DND-41 (cell line): ENCODE measurements around the gene NEURL1B.

Experiments used
- ATAC-seq: fragments of 200-7000 bp; cut with Tn5 transposase; 3 replicates; pipeline ENCODE4 v1.9.1; 2021; ENCODE audit warnings: low read depth; ENCODE audit not compliant: insufficient read depth
- DNase-seq: peaks from one replicate; pipeline ENCODE4 v3.0.0-alpha.2; 2020
- H2AFZ ChIP-seq: 2 replicates; pipeline ENCODE4 v1.6.0; 2012; ENCODE audit warnings: low read depth, low read length
- H3K27ac ChIP-seq: 2 replicates; pipeline ENCODE4 v1.5.1; 2012; ENCODE audit warnings: low read length, inconsistent platforms
- H3K27me3 ChIP-seq: fragments of 200-600 bp; sonication (generic); 2 replicates; pipeline ENCODE4 v1.6.0; 2012; ENCODE audit warnings: low read length, mild to moderate bottlenecking, inconsistent platforms; ENCODE audit not compliant: insufficient read depth, poor library complexity
- H3K36me3 ChIP-seq: 2 replicates; pipeline ENCODE4 v1.5.1; 2012; ENCODE audit warnings: low read length, inconsistent platforms; ENCODE audit not compliant: insufficient read depth
- H3K4me1 ChIP-seq: 2 replicates; pipeline ENCODE4 v1.5.1; 2012; ENCODE audit warnings: mild to moderate bottlenecking, low read length; ENCODE audit not compliant: insufficient read depth
- H3K4me2 ChIP-seq: 2 replicates; pipeline ENCODE4 v1.6.0; 2012; ENCODE audit warnings: mild to moderate bottlenecking, moderate library complexity, low read length, inconsistent platforms; ENCODE audit not compliant: insufficient read depth
- H3K4me3 ChIP-seq, 2 experiments: fragments of 200-600 bp in 1 of 2; shearing (Covaris generic) in 1 of 2; 2 replicates each; pipeline ENCODE4 v1.5.1; 2012 to 2016; ENCODE audit warnings: inconsistent platforms in 2 of 2, low read length in 2 of 2, mild to moderate bottlenecking in 2 of 2, low read depth in 1 of 2, moderate library complexity in 1 of 2
- H3K79me2 ChIP-seq: 2 replicates; pipeline ENCODE4 v1.6.0; 2012; ENCODE audit warnings: low read length, inconsistent platforms; ENCODE audit not compliant: insufficient read depth
- H3K9ac ChIP-seq: 2 replicates; pipeline ENCODE4 v1.6.0; 2012; ENCODE audit warnings: low read depth, mild to moderate bottlenecking, inconsistent platforms, low read length, moderate library complexity
- H3K9me3 ChIP-seq: 2 replicates; pipeline ENCODE4 v1.5.1; 2012; ENCODE audit warnings: low read length, moderate library complexity, mild to moderate bottlenecking, inconsistent platforms; ENCODE audit not compliant: insufficient read depth, severe bottlenecking
- H4K20me1 ChIP-seq: 2 replicates; pipeline ENCODE4 v1.6.0; 2012; ENCODE audit warnings: low read length; ENCODE audit not compliant: insufficient read depth
- EZH2 ChIP-seq: IDR thresholded peaks from 3 replicates; pipeline ENCODE4 v1.6.1; 2012; ENCODE audit warnings: borderline replicate concordance, low read depth, mild to moderate bottlenecking, moderate library complexity, low read length, inconsistent platforms; ENCODE audit not compliant: severe bottlenecking
- TF ChIP-seq, protein P1 (sequence below): IDR thresholded peaks from 2 replicates; pipeline ENCODE4 v1.5.1; 2012; ENCODE audit warnings: borderline replicate concordance, low read length, moderate library complexity, mild to moderate bottlenecking; ENCODE audit not compliant: poor library complexity, severe bottlenecking; ENCODE audit errors: extremely low read depth

NEURL1B gene

DNA sequence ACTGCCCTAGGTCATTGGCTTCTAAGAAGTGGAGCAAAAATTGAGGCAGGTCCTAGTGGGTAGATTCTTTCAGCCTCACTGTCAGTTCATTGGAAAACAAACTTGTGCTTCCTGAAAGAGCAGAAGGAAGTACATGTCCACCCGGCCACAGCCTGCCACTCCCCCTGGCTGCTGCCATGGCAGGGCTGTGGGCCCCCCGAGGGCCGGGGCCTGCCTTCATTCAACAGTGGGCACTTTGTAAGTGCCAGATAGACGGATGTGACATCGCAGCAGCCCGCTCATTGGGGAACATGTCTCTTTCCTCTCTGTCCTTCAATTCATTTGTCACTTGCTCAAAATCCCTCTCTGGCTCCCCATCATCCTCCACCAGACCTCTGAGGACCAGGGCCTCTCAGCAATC, 20.6 kb upstream of the NEURL1B start:
- H3K27me3 ChIP-seq: no peaks in the 10 kb centered on the region

DNA sequence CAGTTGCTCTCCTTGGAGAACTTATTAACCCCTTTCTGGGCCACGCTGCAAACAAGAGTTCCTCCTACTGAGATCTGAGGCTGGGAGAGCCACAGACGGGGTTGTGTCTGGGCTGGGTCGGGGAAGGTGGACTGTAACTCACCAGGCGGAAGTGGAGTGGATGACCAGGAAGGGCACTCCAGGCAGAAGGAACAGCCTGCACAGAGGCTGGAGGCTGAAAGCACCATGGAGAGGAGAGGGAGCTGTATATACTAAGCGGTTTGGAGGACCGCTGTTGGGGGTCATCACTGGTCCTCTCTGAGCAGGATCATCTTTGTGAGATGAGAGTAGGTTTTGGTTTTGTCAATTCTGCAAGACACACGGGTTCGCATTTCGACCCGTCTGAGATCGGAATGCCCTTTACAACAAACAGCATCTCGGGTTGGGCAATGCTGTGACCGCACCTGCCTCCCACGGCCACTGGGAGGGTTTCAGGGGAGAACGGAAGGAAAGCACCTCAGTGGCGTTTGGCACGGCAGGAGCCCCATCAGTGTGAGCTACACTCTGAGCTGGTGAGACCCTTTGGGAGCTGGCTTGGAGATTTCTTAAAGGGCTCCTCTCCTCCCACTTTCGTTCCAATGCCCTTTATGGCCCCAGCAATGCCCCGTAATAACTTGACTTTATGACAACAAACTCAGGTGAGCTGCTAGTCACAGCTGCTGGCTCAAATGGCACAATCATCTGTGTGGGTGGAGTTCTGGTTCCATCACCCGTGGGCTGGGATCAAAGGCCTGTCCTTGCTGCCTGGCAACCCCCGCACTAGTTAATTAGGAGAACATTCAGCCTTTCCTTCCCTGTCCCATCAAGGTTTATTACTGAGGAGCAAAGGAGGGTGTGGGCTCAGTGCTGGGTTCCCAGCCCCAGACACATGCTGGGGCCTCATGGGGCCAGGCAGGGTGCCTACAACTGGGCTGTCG, 18.7 kb upstream of the NEURL1B start:
- no peak overlapping the region for H3K4me3 ChIP-seq
- no peak overlapping the region for H2AFZ ChIP-seq
- no peak for ATAC-seq
- H3K4me1 ChIP-seq: no peaks in the 10 kb centered on the region
- H3K9me3 ChIP-seq: no peaks in the 10 kb centered on the region
- no peak for DNase-seq
- H4K20me1 ChIP-seq: no peaks in the 10 kb centered on the region
- H3K27me3 ChIP-seq: no peaks in the 10 kb centered on the region
- H3K27ac ChIP-seq: no peak overlapping the region
- TF ChIP-seq, protein P1, sequence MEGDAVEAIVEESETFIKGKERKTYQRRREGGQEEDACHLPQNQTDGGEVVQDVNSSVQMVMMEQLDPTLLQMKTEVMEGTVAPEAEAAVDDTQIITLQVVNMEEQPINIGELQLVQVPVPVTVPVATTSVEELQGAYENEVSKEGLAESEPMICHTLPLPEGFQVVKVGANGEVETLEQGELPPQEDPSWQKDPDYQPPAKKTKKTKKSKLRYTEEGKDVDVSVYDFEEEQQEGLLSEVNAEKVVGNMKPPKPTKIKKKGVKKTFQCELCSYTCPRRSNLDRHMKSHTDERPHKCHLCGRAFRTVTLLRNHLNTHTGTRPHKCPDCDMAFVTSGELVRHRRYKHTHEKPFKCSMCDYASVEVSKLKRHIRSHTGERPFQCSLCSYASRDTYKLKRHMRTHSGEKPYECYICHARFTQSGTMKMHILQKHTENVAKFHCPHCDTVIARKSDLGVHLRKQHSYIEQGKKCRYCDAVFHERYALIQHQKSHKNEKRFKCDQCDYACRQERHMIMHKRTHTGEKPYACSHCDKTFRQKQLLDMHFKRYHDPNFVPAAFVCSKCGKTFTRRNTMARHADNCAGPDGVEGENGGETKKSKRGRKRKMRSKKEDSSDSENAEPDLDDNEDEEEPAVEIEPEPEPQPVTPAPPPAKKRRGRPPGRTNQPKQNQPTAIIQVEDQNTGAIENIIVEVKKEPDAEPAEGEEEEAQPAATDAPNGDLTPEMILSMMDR: no peak
- no peak for TF ChIP-seq EZH2
- no peaks in the 10 kb centered on the region for H3K36me3 ChIP-seq
- H3K79me2 ChIP-seq: no peaks in the 10 kb centered on the region
- H3K9ac ChIP-seq: no peak overlapping the region
- H3K4me2 ChIP-seq: no peak overlapping the region

More for the DNA sequence above, 20.6 kb upstream of the NEURL1B start:
- TF ChIP-seq, protein P1: no peak
- TF ChIP-seq EZH2: no peak
- ATAC-seq (no peak), DNase-seq (no peak)
- Histone ChIP-seq H3K4me1 (no peaks in the 10 kb centered on the region), H4K20me1 (no peaks in the 10 kb centered on the region), H3K79me2 (no peaks in the 10 kb centered on the region), H2AFZ (no peak overlapping the region), H3K36me3 (no peaks in the 10 kb centered on the region), H3K9me3 (no peaks in the 10 kb centered on the region), H3K4me3 (no peak overlapping the region), H3K27ac (no peak overlapping the region), H3K4me2 (no peak overlapping the region), H3K9ac (no peak overlapping the region)

DNA sequence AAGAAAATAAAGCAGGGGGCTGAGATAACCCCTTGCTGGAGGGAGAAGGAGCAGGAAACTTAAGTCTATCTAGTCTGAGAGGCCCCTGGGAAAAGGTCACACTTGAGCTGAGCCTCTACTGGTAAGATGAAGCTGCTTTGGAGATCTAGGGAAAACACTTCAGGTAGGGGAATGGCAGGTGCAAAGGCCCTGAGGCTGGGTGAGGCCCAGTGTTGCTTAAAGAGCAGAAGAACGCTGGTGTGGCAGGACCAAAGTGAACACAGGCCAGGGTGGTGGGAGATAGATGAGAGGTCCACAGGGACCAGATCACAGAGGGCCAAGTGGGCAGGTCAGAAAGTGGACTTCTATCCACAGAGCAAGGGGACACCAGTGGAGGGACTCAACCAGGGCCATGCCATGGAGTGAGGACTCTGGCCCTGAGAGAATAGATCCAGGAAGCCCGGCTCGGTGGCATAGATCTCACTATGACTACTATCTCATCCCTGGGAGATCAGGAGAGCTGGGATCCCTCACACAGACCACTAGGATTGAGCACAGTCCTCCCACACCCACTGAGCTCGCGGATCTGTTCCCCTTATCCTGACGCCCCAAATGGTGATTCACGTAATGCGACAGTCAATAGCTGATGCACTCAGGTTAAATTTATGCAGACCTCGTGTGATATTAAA, 17.6 kb upstream of the NEURL1B start:
- no peaks in the 10 kb centered on the region for H3K4me1 ChIP-seq
- no peaks in the 10 kb centered on the region for H3K9me3 ChIP-seq
- no peak overlapping the region for H3K4me3 ChIP-seq

More for the DNA sequence above, 17.6 kb upstream of the NEURL1B start:
- no peak overlapping the region for H2AFZ ChIP-seq
- ATAC-seq: no peak
- no peak for DNase-seq
- H3K36me3 ChIP-seq: no peaks in the 10 kb centered on the region
- TF ChIP-seq, protein P1: no peak
- TF ChIP-seq EZH2: no peak
- H3K79me2 ChIP-seq: no peaks in the 10 kb centered on the region
- no peak overlapping the region for H3K9ac ChIP-seq
- H4K20me1 ChIP-seq: no peaks in the 10 kb centered on the region
- no peaks in the 10 kb centered on the region for H3K27me3 ChIP-seq
- no peak overlapping the region for H3K27ac ChIP-seq
- no peak overlapping the region for H3K4me2 ChIP-seq
